HL-60 (cell line): ENCODE results near the gene OR6M1.

Experiments used
- CTCF ChIP-seq: IDR thresholded peaks from one replicate; pipeline ENCODE4 v1.5.1; 2011; ENCODE audit warnings: low read length, control low read depth, inconsistent platforms; ENCODE audit not compliant: insufficient read depth
- GABPA ChIP-seq: IDR thresholded peaks from 2 replicates; pipeline ENCODE4 v1.6.1; 2012; ENCODE audit warnings: low read depth
- POLR2AphosphoS5 ChIP-seq: IDR thresholded peaks from 2 replicates; pipeline ENCODE4 v1.6.1; 2012; ENCODE audit warnings: low read depth
- REST ChIP-seq: IDR thresholded peaks from 2 replicates; pipeline ENCODE4 v1.6.1; 2012; ENCODE audit warnings: low read depth; ENCODE audit not compliant: insufficient replicate concordance
- SPI1 ChIP-seq: IDR thresholded peaks from 2 replicates; pipeline ENCODE4 v1.6.1; 2012; ENCODE audit warnings: low read depth, mild to moderate bottlenecking, borderline replicate concordance

GRCh38 chr11:123822599-123822998, 16.4 kb upstream of the OR6M1 start:
- TF ChIP-seq CTCF (no peak), POLR2AphosphoS5 (no peak), REST (no peak), GABPA (no peak), SPI1 (no peak)
